ENCODE measurements around the gene FAAP100.

DNA sequence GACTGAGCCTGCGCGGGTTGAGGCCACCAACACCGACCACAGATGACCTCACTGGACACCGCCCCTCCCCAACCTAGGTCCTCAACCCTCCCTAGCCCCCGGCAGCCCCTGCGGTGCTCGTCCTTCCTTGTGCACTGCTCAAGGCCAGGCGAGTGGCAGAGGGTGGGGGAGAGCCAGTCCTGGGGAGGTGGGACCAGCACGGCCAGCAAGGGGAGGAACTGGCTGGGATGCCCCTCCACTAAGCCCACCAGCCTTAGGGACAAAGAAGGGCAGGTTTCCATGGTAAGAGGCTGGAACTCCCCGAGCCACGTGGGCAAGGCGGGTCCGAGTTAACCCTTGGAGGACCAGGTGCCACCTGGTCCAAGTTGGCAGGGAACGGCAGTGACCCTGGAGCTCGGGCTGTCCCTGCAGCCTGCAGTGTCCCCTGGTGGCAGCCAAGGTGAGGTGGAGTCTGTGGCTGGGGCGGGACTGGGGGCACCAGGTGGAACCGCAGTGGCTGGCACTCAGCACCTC lies 14.8 kb downstream of the FAAP100 start:
- TF ChIP-seq, protein P1, sequence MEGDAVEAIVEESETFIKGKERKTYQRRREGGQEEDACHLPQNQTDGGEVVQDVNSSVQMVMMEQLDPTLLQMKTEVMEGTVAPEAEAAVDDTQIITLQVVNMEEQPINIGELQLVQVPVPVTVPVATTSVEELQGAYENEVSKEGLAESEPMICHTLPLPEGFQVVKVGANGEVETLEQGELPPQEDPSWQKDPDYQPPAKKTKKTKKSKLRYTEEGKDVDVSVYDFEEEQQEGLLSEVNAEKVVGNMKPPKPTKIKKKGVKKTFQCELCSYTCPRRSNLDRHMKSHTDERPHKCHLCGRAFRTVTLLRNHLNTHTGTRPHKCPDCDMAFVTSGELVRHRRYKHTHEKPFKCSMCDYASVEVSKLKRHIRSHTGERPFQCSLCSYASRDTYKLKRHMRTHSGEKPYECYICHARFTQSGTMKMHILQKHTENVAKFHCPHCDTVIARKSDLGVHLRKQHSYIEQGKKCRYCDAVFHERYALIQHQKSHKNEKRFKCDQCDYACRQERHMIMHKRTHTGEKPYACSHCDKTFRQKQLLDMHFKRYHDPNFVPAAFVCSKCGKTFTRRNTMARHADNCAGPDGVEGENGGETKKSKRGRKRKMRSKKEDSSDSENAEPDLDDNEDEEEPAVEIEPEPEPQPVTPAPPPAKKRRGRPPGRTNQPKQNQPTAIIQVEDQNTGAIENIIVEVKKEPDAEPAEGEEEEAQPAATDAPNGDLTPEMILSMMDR (IDR thresholded peaks at IDR 0.05) = peak; percentile 71 to 99 (median 93)
- TF ChIP-seq POLR2A (IDR thresholded peaks at IDR 0.05) = peak in 2 of 3 donors; percentile 45 to 54

All from body of pancreas (tissue), 4 donors.